Heart left ventricle (tissue), 16 donors: ENCODE results near the gene CDC25B. TPM values are rescaled to one million over a fixed set of nuclear protein-coding genes. Genes with fewer than 3 reads are reported as not detected.

Experiments
- ATAC-seq, 4 donors: fragments of 200-7000 bp; cut with Tn5 transposase; one replicate each; pipeline ENCODE4 v1.9.1; 2020 to 2022; ENCODE audit warnings: moderate library complexity in 4 of 4, mild to moderate bottlenecking in 3 of 4, moderate number of reproducible peaks in 1 of 4
- DNase-seq, 5 donors: peaks; one replicate each; pipeline ENCODE4 v3.0.0-alpha.2; 2020
- H3K27ac ChIP-seq, 12 donors: fragments of 200-600 bp; sonication (generic) in 4 of 12; one replicate each; pipeline versions ENCODE4 v1.5.0 to v1.8.0; 2016 to 2022; ENCODE audit warnings: mild to moderate bottlenecking in 2 of 12
- H3K27me3 ChIP-seq, 9 donors: fragments of 200-600 bp; sonication (generic) in 2 of 9; one replicate each; pipeline versions ENCODE4 v1.5.1 to v1.8.0; 2016 to 2022; ENCODE audit warnings: mild to moderate bottlenecking in 3 of 9
- H3K36me3 ChIP-seq, 9 donors: fragments of 200-600 bp; sonication (generic) in 2 of 9; one replicate each; pipeline versions ENCODE4 v1.5.0 to v1.8.0; 2018 to 2022; ENCODE audit warnings: mild to moderate bottlenecking in 2 of 9
- H3K4me1 ChIP-seq, 12 donors: fragments of 200-600 bp; sonication (generic) in 4 of 12; one replicate each; pipeline versions ENCODE4 v1.5.0 to v1.8.0; 2016 to 2022; ENCODE audit warnings: mild to moderate bottlenecking in 3 of 12
- H3K4me3 ChIP-seq, 12 donors: fragments of 200-600 bp; sonication (generic) in 4 of 12; one replicate each; pipeline versions ENCODE4 v1.5.0 to v1.8.0; 2017 to 2022; ENCODE audit warnings: mild to moderate bottlenecking in 9 of 12, moderate library complexity in 4 of 12
- H3K9me3 ChIP-seq, 12 donors: fragments of 200-600 bp; sonication (generic) in 4 of 12; one replicate each; pipeline versions ENCODE4 v1.5.0 to v1.8.0; 2016 to 2022; ENCODE audit warnings: mild to moderate bottlenecking in 1 of 12
- CTCF ChIP-seq, 12 donors: fragments of 200-600 bp; sonication (generic) in 4 of 12; IDR thresholded peaks; one replicate each; pipeline versions ENCODE4 v1.5.0 to v1.8.0; 2018 to 2022; ENCODE audit warnings: antibody characterized with exemption in 12 of 12, mild to moderate bottlenecking in 5 of 12
- POLR2A ChIP-seq, 2 donors: fragments of 450-650 bp; IDR thresholded peaks; one replicate each; pipeline ENCODE4 v1.6.1; 2017; ENCODE audit warnings: antibody characterized with exemption in 2 of 2, mild to moderate bottlenecking in 2 of 2, moderate library complexity in 2 of 2
- WGBS, 4 donors: extraction: QIAGEN DNeasy Blood & Tissue Kit in 2 of 4; methylation state at CpG; one replicate each; pipeline versions ENCODE4 v1.1.5 to v1.1.7; 2013 to 2018; 5-methylcytosine and 5-hydroxymethylcytosine counted together
- intact Hi-C, 10 donors: fragments of 100-400 bp; cut with DNase I; formaldehyde crosslinking; loops; one replicate each; pipeline versions ENCODE4 v1.11.1 to v1.14.2; 2022
- polyA plus RNA-seq, 2 donors: library from polyadenylated mRNA; stranded (reverse); fragments of 200-250 nt; gene quantifications; one replicate each; pipeline ENCODE4 v1.2.3, GENCODE V29; 2013
- total RNA-seq, 9 donors: library from RNA; depleted of rRNA in 2 of 9; stranded (reverse); fragments of >200 nt in 2 of 9; fragmentation: NEBNext Ultra II Directional in 3 of 9; extraction: Animal tissue kit (Norgen Biotek cat#: 25700) in 3 of 9; gene quantifications; one replicate each; pipeline versions ENCODE4 v1.1.0 to v1.2.4, GENCODE V29; 2016 to 2023
- donor health status: ischemic (EF 13 %, LVEDD 7.1; RV severe dilation, severe dysfunction).
- donor health status: healthy with polysubstance abuse.
- donor health status: DM: no; HTN: yes; CAD: no.
- donor health status: DM: no; HTN: no; CAD: no.
- donor health status: ischemic (EF 25% LVEDD 6.9; RV normal size, moderate dysfunction).
- donor health status: ischemic (EF 25% LVEDD 5.7; RV mildly dilated, moderate dysfunction).
- donor health status: healthy.
- donor health status: DM: yes; HTN: yes; CAD: no.
- donor health status: ischemic (EF 35%, LVEDD 5.7; RV mildly dilated, moderate dysfunction).
- donor health status: nonischemic (EF 11% LVEDD 7.7; RV severe dilation, severe dysfunction).
- donor health status: DM: yes; HTN: yes; CAD: no.
- donor health status: PGD.
- donor health status: ischemic (EF 29% LVEDD 5.4; RV normal size, mild dysfunction).
- donor health status: nonischemic (EF 23%, LVEDD 6.1; RV moderate dilation, normal function).

Gene CDC25B
- total and polyA plus RNA-seq, 11 donors = 4.0 to 30.4 (median 8.6) TPM

- TF ChIP-seq POLR2A (IDR thresholded peaks at IDR 0.05) (no peak), CTCF (IDR thresholded peaks at IDR 0.05) (no peak)
- DNase-seq (no peak), ATAC-seq (peak in 2 of 4 donors; percentile 1 to 8)
- WGBS, 4 donors = 32 to 48% (median 36%) methylated on average over 13 of the region's 13 CpGs
- Histone ChIP-seq H3K4me1 (peaks cover 0 to 51% (median 8%) of the 10 kb centered on the region in 12 donors), H3K36me3 (peaks cover 0 to 49% (median 27%) of the 10 kb centered on the region in 9 donors), H3K27me3 (peaks cover 0 to 12% (median 0%) of the 10 kb centered on the region in 9 donors), H3K4me3 (peak overlapping the region in 10 of 12 donors; percentile 28 to 53 (median 47)), H3K27ac (peak overlapping the region in 5 of 12 donors; percentile 6 to 44 (median 26)), H3K9me3 (no peaks in the 10 kb centered on the region)
- intact Hi-C loops = loop anchor here in 5 of 10 donors (5.0 kb wide), 1 partner anchor 35 kb away; no protein-coding TSS in a partner anchor
These were observed 43.7 kb upstream of the CDC25B start for GRCh38 chr20:3752386-3752759.

- no peaks in the 10 kb centered on the region for H3K9me3 ChIP-seq
- H3K4me1 ChIP-seq = peaks cover 0 to 57% (median 10%) of the 10 kb centered on the region in 12 donors
- peaks cover 0 to 12% (median 0%) of the 10 kb centered on the region in 9 donors for H3K27me3 ChIP-seq
- 43 to 61% (median 46%) methylated on average over 4 of the region's 4 CpGs for WGBS, 4 donors
- DNase-seq (peak in 2 of 5 donors; percentile 61 to 64), ATAC-seq (peak; percentile 55 to 78 (median 61))
- H3K36me3 ChIP-seq = peaks cover 0 to 42% (median 21%) of the 10 kb centered on the region in 9 donors
- no peak for TF ChIP-seq POLR2A (IDR thresholded peaks at IDR 0.05)
- peak; percentile 63 to 81 (median 72) for TF ChIP-seq CTCF (IDR thresholded peaks at IDR 0.05)
- H3K27ac ChIP-seq = peak overlapping the region in 6 of 12 donors; percentile 1 to 44 (median 29)
- intact Hi-C loops = loop anchor here in 5 of 10 donors (5.0 kb wide), 1 partner anchor 36 kb away; no protein-coding TSS in a partner anchor
- H3K4me3 ChIP-seq = no peak overlapping the region
These were observed 43.0 kb upstream of the CDC25B start for GRCh38 chr20:3753098-3753497.

DNA sequence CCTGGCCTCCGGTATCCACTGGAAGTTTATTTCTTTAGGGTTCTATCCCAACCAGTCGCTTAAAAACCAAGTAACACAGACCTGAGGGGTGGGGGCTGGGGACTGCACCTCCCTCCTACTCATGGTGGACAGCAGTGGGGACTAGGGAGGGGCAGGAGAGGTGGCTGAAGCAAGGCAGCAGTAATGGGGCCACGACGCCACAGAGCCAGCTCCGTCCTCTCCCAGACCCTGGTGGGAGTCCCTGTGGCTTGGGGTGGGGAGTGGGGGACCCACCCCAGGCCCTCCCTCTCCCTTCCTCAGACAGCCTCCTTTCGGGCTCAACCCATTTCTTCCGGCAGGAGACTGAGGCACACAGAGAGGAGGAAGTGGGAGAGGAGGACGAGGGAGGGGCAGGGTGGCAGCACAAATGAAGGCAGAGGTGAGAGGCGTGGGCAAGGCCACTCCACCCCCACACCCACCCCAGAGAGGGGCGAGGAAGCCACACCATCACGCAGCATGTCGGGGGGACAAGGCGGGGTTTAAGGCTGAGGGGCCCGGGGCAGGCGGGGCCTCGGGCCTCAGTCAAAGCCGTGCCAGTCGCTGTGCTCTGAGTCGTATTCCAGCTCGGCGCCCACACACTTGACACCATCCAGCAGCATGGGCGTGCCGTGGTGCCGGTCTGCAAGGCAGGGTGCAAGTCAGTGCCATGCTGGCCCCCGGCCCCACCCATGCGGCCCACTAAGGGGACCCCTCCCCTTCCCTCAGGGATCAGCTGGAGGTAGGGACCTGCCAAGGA, 42.4 kb upstream of the CDC25B start:
- peaks cover 0 to 12% (median 0%) of the 10 kb centered on the region in 9 donors for H3K27me3 ChIP-seq
- no peak for TF ChIP-seq POLR2A (IDR thresholded peaks at IDR 0.05)
- TF ChIP-seq CTCF (IDR thresholded peaks at IDR 0.05) = no peak
- no peaks in the 10 kb centered on the region for H3K9me3 ChIP-seq
- DNase-seq (no peak), ATAC-seq (peak; percentile 1 to 6 (median 2))
- peaks cover 0 to 37% (median 17%) of the 10 kb centered on the region in 9 donors for H3K36me3 ChIP-seq
- 61 to 80% (median 75%) methylated on average over 19 to 26 of the region's 26 CpGs for WGBS, 4 donors
- no peak overlapping the region for H3K4me3 ChIP-seq
- peak overlapping the region in 6 of 12 donors; percentile 1 to 44 (median 29) for H3K27ac ChIP-seq
- intact Hi-C loops = loop anchor here in 6 of 10 donors (2.0 to 5.0 kb wide), 2 partner anchors 21 to 36 kb away; no protein-coding TSS in a partner anchor
- peaks cover 0 to 60% (median 11%) of the 10 kb centered on the region in 12 donors for H3K4me1 ChIP-seq

GRCh38 chr20:3754276-3754630, 41.9 kb upstream of the CDC25B start:
- Histone ChIP-seq H3K27ac (peak overlapping the region in 2 of 12 donors; percentile 14 to 34), H3K4me3 (no peak overlapping the region), H3K27me3 (peaks cover 0 to 12% (median 0%) of the 10 kb centered on the region in 9 donors), H3K4me1 (peaks cover 0 to 60% (median 11%) of the 10 kb centered on the region in 12 donors), H3K36me3 (peaks cover 0 to 39% (median 17%) of the 10 kb centered on the region in 9 donors), H3K9me3 (no peaks in the 10 kb centered on the region)
- no peak for ATAC-seq
- TF ChIP-seq POLR2A (IDR thresholded peaks at IDR 0.05) = no peak
- no peak for TF ChIP-seq CTCF (IDR thresholded peaks at IDR 0.05)
- no peak for DNase-seq
- 69 to 91% (median 81%) methylated on average over 8 to 16 of the region's 16 CpGs for WGBS, 4 donors
- intact Hi-C loops = loop anchor here in 6 of 10 donors (2.0 to 5.0 kb wide), 2 partner anchors 21 to 37 kb away; no protein-coding TSS in a partner anchor
